Measurements from ENCODE around the gene LCE1D.

The LCE1D gene

GRCh38 chr1:152817309-152817708, 20.8 kb downstream of the LCE1D start:
- DNase-seq = no peak

DNA sequence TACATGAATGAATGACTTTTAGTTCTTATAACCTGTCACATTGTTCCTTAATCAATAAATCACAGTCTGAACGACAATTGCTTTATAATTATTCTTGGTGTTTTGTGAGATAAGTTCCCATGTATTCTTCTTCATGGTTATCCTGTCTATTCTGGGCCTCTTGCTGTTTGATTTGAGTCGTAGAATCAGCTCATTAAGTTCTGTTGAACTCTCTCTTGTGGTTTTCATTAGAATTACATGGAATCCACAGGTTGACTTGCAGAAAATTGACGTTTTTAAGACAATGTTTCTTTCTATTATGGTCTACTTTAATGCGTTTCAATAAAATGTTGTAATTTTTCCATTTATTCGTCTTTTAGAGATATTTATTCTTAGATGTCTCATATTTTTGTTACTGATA, 26.8 kb downstream of the LCE1D start:
- DNase-seq = no peak

DNA sequence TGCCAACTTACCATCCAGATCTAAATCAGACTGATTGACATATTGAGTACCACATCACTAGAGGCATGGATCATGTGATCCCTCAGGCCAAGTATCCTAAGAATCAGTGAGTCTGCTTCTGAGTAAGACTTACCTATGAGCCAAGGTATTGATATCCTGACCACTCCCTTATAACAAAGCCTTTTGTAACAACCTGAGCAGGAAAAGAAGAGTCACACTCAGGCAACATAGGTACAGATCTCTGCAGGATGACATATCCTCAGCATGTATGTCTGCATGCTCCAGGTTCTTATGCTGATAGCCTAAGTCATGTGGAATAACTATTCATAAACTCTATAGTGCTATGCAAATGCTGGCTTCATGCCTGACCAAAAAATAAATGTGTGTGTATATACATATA, 28.4 kb downstream of the LCE1D start:
- no peak for DNase-seq

DNA sequence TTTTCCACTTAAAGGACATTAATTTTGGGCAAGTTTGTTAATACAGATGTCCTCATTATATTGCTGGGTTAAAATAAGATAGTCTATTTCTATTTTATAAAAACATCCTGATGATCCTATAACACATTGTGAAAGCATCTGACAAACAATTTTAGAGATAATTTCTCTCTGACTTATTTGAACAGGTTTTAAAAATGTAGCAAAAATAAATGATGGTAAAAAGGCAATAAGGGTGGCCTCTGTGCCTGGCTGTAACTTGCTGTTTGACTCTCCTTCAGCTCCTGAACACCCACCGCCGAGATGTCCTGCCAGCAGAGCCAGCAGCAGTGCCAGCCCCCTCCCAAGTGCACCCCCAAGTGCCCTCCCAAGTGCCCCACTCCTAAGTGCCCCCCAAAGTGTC, 30.7 kb downstream of the LCE1D start, which contains the start of gene LCE1A:
TSS of gene LCE1A (plus strand) at position 301 of the 400 bp plus-strand sequence. CDS start at position 301, 0 bp downstream.
- DNase-seq = no peak

- DNase-seq = no peak
Measured at GRCh38 chr1:152836870-152837269, 40.3 kb downstream of the LCE1D start.

DNA sequence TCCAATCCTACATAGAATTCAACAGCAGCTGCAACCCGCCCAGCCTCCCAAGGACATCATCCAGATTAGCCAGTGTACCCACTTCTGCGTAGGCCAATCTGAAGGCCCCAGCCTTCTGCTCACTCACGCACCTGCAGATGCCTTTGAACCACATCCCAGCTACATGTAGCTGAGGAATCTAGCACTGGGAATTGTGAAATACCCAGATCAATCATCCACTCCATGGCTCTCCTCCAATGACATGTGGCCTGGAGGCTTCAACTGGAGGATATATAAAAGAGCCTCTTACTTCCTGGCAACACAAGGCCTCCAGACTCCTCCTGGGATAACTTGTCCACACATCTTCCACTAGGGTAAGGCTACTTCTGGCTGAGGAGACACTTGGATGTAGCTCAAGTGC, 46.0 kb downstream of the LCE1D start, which contains the start of gene LCE6A:
TSS of gene LCE6A (plus strand) at position 301 of the 400 bp plus-strand sequence. CDS start 665 bp downstream, outside the sequence.
- no peak for DNase-seq

All from stimulated activated naive CD4-positive, alpha-beta T cell (primary cell).